Hepatocyte (in vitro differentiated cells): ENCODE data around the gene PTPRM. TPM values are rescaled to one million over a fixed set of nuclear protein-coding genes. Genes with fewer than 3 reads are reported as not detected.

Experiments
- DNase-seq: peaks from one replicate; pipeline ENCODE4 v3.0.0-alpha.2; 2016; ENCODE audit warnings: low spot score
- H2AFZ ChIP-seq: fragments of 200-600 bp; sonication (generic); 2 replicates; pipeline ENCODE4 v1.6.0; 2016; ENCODE audit warnings: antibody characterized with exemption, mild to moderate bottlenecking
- H3K27ac ChIP-seq: fragments of 200-600 bp; sonication (generic); 2 replicates; pipeline ENCODE4 v1.5.1; 2016; ENCODE audit warnings: mild to moderate bottlenecking
- H3K27me3 ChIP-seq: fragments of 200-600 bp; sonication (generic); 2 replicates; pipeline ENCODE4 v1.6.1; 2016
- H3K36me3 ChIP-seq: fragments of 200-600 bp; sonication (generic); replicated peaks from 2 replicates; pipeline ENCODE4 v1.5.1; 2016; ENCODE audit warnings: low read depth; ENCODE audit not compliant: insufficient read depth
- H3K4me1 ChIP-seq: fragments of 200-600 bp; sonication (generic); 2 replicates; pipeline ENCODE4 v1.5.1; 2016; ENCODE audit warnings: mild to moderate bottlenecking, moderate library complexity; ENCODE audit not compliant: insufficient read depth
- H3K4me2 ChIP-seq: fragments of 200-600 bp; sonication (generic); 2 replicates; pipeline ENCODE4 v1.6.0; 2016
- H3K4me3 ChIP-seq: fragments of 200-600 bp; sonication (generic); 2 replicates; pipeline ENCODE4 v1.5.1; 2016; ENCODE audit warnings: mild to moderate bottlenecking
- H3K79me2 ChIP-seq: fragments of 200-600 bp; sonication (generic); 2 replicates; pipeline ENCODE4 v1.6.0; 2017; ENCODE audit warnings: mild to moderate bottlenecking
- H3K9me2 ChIP-seq: fragments of 200-600 bp; sonication (generic); replicated peaks from 2 replicates; pipeline ENCODE4 v1.6.0; 2017; ENCODE audit warnings: mild to moderate bottlenecking; ENCODE audit not compliant: insufficient read depth
- H3K9me3 ChIP-seq: fragments of 200-600 bp; sonication (generic); 2 replicates; pipeline ENCODE4 v1.5.1; 2016; ENCODE audit warnings: low read depth, mild to moderate bottlenecking
- H4K20me1 ChIP-seq: fragments of 200-600 bp; sonication (generic); 2 replicates; pipeline ENCODE4 v1.6.0; 2016; ENCODE audit warnings: mild to moderate bottlenecking; ENCODE audit not compliant: insufficient read depth, poor library complexity, severe bottlenecking
- CTCF ChIP-seq: fragments of 200-600 bp; sonication (generic); IDR thresholded peaks from 2 replicates; pipeline ENCODE4 v1.5.1; 2016; ENCODE audit warnings: antibody characterized with exemption, mild to moderate bottlenecking; ENCODE audit not compliant: poor library complexity
- EZH2 ChIP-seq: fragments of 200-600 bp; sonication (generic); IDR thresholded peaks from 2 replicates; pipeline ENCODE4 v1.6.1; 2016; ENCODE audit warnings: antibody characterized with exemption, mild to moderate bottlenecking, borderline replicate concordance
- EZH2phosphoT487 ChIP-seq: fragments of 200-600 bp; sonication (generic); IDR thresholded peaks from one replicate; pipeline ENCODE4 v1.6.1; 2018; ENCODE audit warnings: antibody characterized with exemption, mild to moderate bottlenecking, low read depth, moderate library complexity; ENCODE audit not compliant: unreplicated experiment, severe bottlenecking
- WGBS: methylation state at CpG from one replicate; pipeline ENCODE4 v1.1.6; 2016; ENCODE audit warnings: low lambda C conversion rate; ENCODE audit errors: missing lambda C conversion rate; 5-methylcytosine and 5-hydroxymethylcytosine counted together
- polyA plus RNA-seq: library from polyadenylated mRNA; unstranded; fragments of >200 nt; fragmentation: Nextera tagmentation; extraction: Ambion mirVana; gene quantifications from 2 replicates; pipeline ENCODE4 v1.2.1, GENCODE V29; 2016
- total RNA-seq: library from RNA; depleted of rRNA; stranded (reverse); fragments of >200 nt; gene quantifications from 2 replicates; pipeline ENCODE4 v1.2.3, GENCODE V29; 2014

The PTPRM gene
- total and polyA plus RNA-seq, 2 experiments from 2014 or later = 26.1 to 47.4 TPM

DNA sequence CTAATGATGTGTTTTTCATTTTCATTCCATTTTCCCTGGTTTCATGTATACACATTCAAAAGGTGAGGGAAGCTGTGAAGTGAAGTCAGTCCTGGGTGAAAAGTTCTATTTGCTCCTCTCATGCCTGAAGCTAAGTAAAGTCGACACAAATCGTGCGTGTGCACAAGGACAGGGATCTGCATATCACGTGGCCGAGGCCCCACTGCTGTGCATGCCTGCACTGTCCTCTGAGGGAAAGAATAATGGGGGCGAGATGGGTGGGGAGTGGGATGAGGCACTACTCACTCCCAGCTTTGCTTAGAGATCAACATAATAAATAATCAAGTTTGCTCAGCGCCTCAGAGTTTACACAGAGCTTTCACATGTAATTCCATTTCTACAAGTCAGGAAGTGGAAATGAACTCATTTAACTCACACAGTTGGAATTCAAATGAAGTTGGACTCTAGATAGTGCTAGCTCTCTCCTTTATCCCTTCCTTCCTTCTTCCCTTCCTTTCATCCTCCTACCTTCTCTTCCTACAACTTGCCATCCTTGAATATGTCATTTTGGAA, 5.1 kb upstream of the PTPRM start:
- Histone ChIP-seq H3K27ac (peak overlapping the region; percentile 2), H3K4me3 (no peak overlapping the region), H3K79me2 (no peaks in the 10 kb centered on the region), H3K27me3 (peaks cover 11% of the 10 kb centered on the region), H2AFZ (no peak overlapping the region), H4K20me1 (no peaks in the 10 kb centered on the region), H3K9me3 (no peaks in the 10 kb centered on the region), H3K4me1 (peaks cover 7% of the 10 kb centered on the region), H3K36me3 (no peaks in the 10 kb centered on the region), H3K9me2 (no peaks in the 10 kb centered on the region), H3K4me2 (peak overlapping the region; percentile 11)
- TF ChIP-seq EZH2phosphoT487 (peak; percentile 63), CTCF (no peak), EZH2 (no peak)
- 36% methylated on average over 7 of the region's 7 CpGs for WGBS
- peak; percentile 31 for DNase-seq

DNA sequence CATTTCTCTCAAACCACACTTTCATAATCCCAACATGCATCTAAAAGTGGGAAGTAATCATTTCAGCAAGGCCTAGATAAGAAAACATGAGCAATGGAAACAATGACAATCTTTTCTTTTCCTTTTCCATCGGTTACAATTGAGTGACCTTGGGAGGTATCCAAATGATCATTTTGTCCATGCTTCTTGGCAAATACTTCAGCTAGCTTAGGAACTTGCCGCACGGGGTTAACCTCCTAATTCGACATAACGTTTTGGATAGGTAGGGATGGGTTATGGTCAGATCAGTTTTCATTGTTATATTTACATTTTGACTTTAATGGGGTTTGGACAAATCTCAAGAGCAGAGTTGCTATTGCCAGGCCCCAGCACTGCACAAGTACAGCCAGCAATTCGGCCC, 4.6 kb upstream of the PTPRM start:
- no peak for DNase-seq
- H3K36me3 ChIP-seq = no peaks in the 10 kb centered on the region
- no peak for TF ChIP-seq EZH2phosphoT487
- H3K4me2 ChIP-seq = no peak overlapping the region
- peaks cover 11% of the 10 kb centered on the region for H3K27me3 ChIP-seq
- H3K4me3 ChIP-seq = no peak overlapping the region
- 65% methylated on average over 6 of the region's 6 CpGs for WGBS
- H3K9me2 ChIP-seq = no peaks in the 10 kb centered on the region
- H3K9me3 ChIP-seq = no peaks in the 10 kb centered on the region
- peaks cover 7% of the 10 kb centered on the region for H3K4me1 ChIP-seq
- no peaks in the 10 kb centered on the region for H4K20me1 ChIP-seq
- H3K27ac ChIP-seq = peak overlapping the region; percentile 2
- no peak overlapping the region for H2AFZ ChIP-seq
- no peaks in the 10 kb centered on the region for H3K79me2 ChIP-seq

- no peaks in the 10 kb centered on the region for H3K36me3 ChIP-seq
- no peak overlapping the region for H3K4me3 ChIP-seq
- peaks cover 11% of the 10 kb centered on the region for H3K27me3 ChIP-seq
- H3K9me3 ChIP-seq = no peaks in the 10 kb centered on the region
- no peak overlapping the region for H2AFZ ChIP-seq
- H3K79me2 ChIP-seq = peaks cover 24% of the 10 kb centered on the region
- peak overlapping the region; percentile 84 for H3K4me2 ChIP-seq
- peaks cover 5% of the 10 kb centered on the region for H4K20me1 ChIP-seq
- TF ChIP-seq EZH2 (no peak), CTCF (no peak), EZH2phosphoT487 (no peak)
- no peak for DNase-seq
- H3K27ac ChIP-seq = peak overlapping the region; percentile 97
- H3K9me2 ChIP-seq = no peaks in the 10 kb centered on the region
- H3K4me1 ChIP-seq = peaks cover 7% of the 10 kb centered on the region
Measured at GRCh38 chr18:7565677-7566076, 1.4 kb upstream of the PTPRM start.

GRCh38 chr18:7566244-7566566, 911 bp upstream of the PTPRM start:
- H3K27me3 ChIP-seq = peaks cover 11% of the 10 kb centered on the region
- H3K36me3 ChIP-seq = no peaks in the 10 kb centered on the region
- H3K4me2 ChIP-seq = peak overlapping the region; percentile 84
- DNase-seq = no peak
- H3K9me3 ChIP-seq = no peaks in the 10 kb centered on the region
- H3K4me3 ChIP-seq = peak overlapping the region; percentile 88
- H3K27ac ChIP-seq = peak overlapping the region; percentile 97
- peaks cover 29% of the 10 kb centered on the region for H3K79me2 ChIP-seq
- H4K20me1 ChIP-seq = peaks cover 5% of the 10 kb centered on the region
- H3K9me2 ChIP-seq = no peaks in the 10 kb centered on the region
- 24% methylated on average over 4 of the region's 4 CpGs for WGBS
- H3K4me1 ChIP-seq = peaks cover 7% of the 10 kb centered on the region
- H2AFZ ChIP-seq = peak overlapping the region; percentile 52
- TF ChIP-seq EZH2phosphoT487 (no peak), EZH2 (no peak), CTCF (no peak)
